ENCODE data around the gene ARHGAP36. TPM values are rescaled to one million over a fixed set of nuclear protein-coding genes. Genes with fewer than 3 reads are reported as not detected.

ARHGAP36 gene
- polyA plus RNA-seq, 1 donor from 2014 or later = 6.7 TPM

GRCh38 chrX:131025336-131025735 is 32.8 kb upstream of the ARHGAP36 start:
- Histone ChIP-seq H3K79me2 (replicated peaks; ENCODE audit: insufficient read depth, low read length) (no peaks in the 10 kb centered on the region), H2AFZ (ENCODE audit: low read depth, low read length) (no peak overlapping the region), H3F3A (ENCODE audit: insufficient read depth, low read length, poor library complexity, severe bottlenecking) (no peaks in the 10 kb centered on the region), H3K9me3 (ENCODE audit: low read length) (no peaks in the 10 kb centered on the region), H3K27me3 (ENCODE audit: insufficient read depth, low read depth, low read length) (no peaks in the 10 kb centered on the region), H3K4me2 (ENCODE audit: low read length) (no peak overlapping the region), H3K4me3 (ENCODE audit: low read length) (no peak overlapping the region), H4K20me1 (ENCODE audit: insufficient read depth) (no peaks in the 10 kb centered on the region), H3K27ac (ENCODE audit: low read length) (no peak overlapping the region), H3K9me2 (ENCODE audit: insufficient read depth, low read length) (no peaks in the 10 kb centered on the region), H3K9ac (ENCODE audit: low read length) (no peak overlapping the region), H3K36me3 (ENCODE audit: insufficient read depth, low read length) (no peaks in the 10 kb centered on the region)
- TF ChIP-seq REST (IDR thresholded peaks at IDR 0.05; ENCODE audit: borderline replicate concordance) = no peak
- TF ChIP-seq EZH2 (IDR thresholded peaks at IDR 0.05; ENCODE audit: borderline replicate concordance, insufficient read depth, low read length, poor library complexity, severe bottlenecking) = no peak
- no peak for TF ChIP-seq RAD21 (conservative IDR thresholded peaks at IDR 0.05)
- no peak for TF ChIP-seq MXI1 (conservative IDR thresholded peaks at IDR 0.05; ENCODE audit: poor library complexity, severe bottlenecking)
- no peak for TF ChIP-seq TAF1 (IDR thresholded peaks at IDR 0.05; ENCODE audit: low read depth)
- no peak for TF ChIP-seq SMC3 (conservative IDR thresholded peaks at IDR 0.05; ENCODE audit: poor library complexity)

GRCh38 chrX:131032354-131033230 is 25.6 kb upstream of the ARHGAP36 start:
- Histone ChIP-seq H4K20me1 (ENCODE audit: insufficient read depth) (no peaks in the 10 kb centered on the region), H3K4me2 (ENCODE audit: low read length) (no peak overlapping the region), H3K27me3 (ENCODE audit: insufficient read depth, low read depth, low read length) (no peaks in the 10 kb centered on the region), H3K4me3 (ENCODE audit: low read length) (no peak overlapping the region), H2AFZ (ENCODE audit: low read depth, low read length) (no peak overlapping the region), H3K9me3 (ENCODE audit: low read length) (no peaks in the 10 kb centered on the region), H3K36me3 (ENCODE audit: insufficient read depth, low read length) (no peaks in the 10 kb centered on the region), H3K79me2 (replicated peaks; ENCODE audit: insufficient read depth, low read length) (no peaks in the 10 kb centered on the region), H3F3A (ENCODE audit: insufficient read depth, low read length, poor library complexity, severe bottlenecking) (no peaks in the 10 kb centered on the region), H3K9ac (ENCODE audit: low read length) (no peak overlapping the region), H3K9me2 (ENCODE audit: insufficient read depth, low read length) (no peaks in the 10 kb centered on the region), H3K27ac (ENCODE audit: low read length) (no peak overlapping the region)
- no peak for TF ChIP-seq REST (IDR thresholded peaks at IDR 0.05; ENCODE audit: borderline replicate concordance)
- TF ChIP-seq MXI1 (conservative IDR thresholded peaks at IDR 0.05; ENCODE audit: poor library complexity, severe bottlenecking) = no peak
- TF ChIP-seq CTCF (IDR thresholded peaks at IDR 0.05; ENCODE audit: poor library complexity, severe bottlenecking) = no peak
- TF ChIP-seq TAF1 (IDR thresholded peaks at IDR 0.05; ENCODE audit: low read depth) = no peak
- TF ChIP-seq EZH2 (IDR thresholded peaks at IDR 0.05; ENCODE audit: borderline replicate concordance, insufficient read depth, low read length, poor library complexity, severe bottlenecking) = no peak
- TF ChIP-seq SMC3 (conservative IDR thresholded peaks at IDR 0.05; ENCODE audit: poor library complexity) = no peak
- no peak for TF ChIP-seq RAD21 (conservative IDR thresholded peaks at IDR 0.05)
- TF ChIP-seq POLR2AphosphoS5 (IDR thresholded peaks at IDR 0.05) = no peak
- no peak for TF ChIP-seq EP300 (conservative IDR thresholded peaks at IDR 0.05; ENCODE audit: poor library complexity, severe bottlenecking)

Data from neural cell (in vitro differentiated cells).